Panc1 (cell line): ENCODE results near the gene BTBD9. TPM values are rescaled to one million over a fixed set of nuclear protein-coding genes. Genes with fewer than 3 reads are reported as not detected.
"Not testable (repeated sequence)": the region's sequence is repeated elsewhere in the genome, so short reads cannot be mapped to it uniquely, and the experiment has no call there.

Source experiments
- ATAC-seq: fragments of 200-7000 bp; cut with Tn5 transposase; 2 replicates; pipeline ENCODE4 v1.9.1; 2020; ENCODE audit warnings: mild to moderate bottlenecking, moderate library complexity
- BruUV-seq: library from RNA; stranded (reverse); fragments of 400-500 nt; replicated peaks from 2 replicates; lab custom pipeline; 2021; lab: Mats Ljungman, UMichigan
- CTCF ChIA-PET: fragments of 300-600 bp; sonication (Branson Sonifier 250); formaldehyde crosslinking; loops from one replicate; lab custom pipeline; 2022; ENCODE audit warnings: antibody characterized with exemption; lab: Charles Lee
- POLR2A ChIA-PET: fragments of 300-600 bp; sonication (Branson Sonifier 250); formaldehyde crosslinking; loops from one replicate; lab custom pipeline; 2022; ENCODE audit warnings: antibody characterized with exemption; lab: Charles Lee
- DNase-seq: peaks from one replicate; pipeline ENCODE4 v3.0.0-alpha.2; 2010; ENCODE audit warnings: low read depth, low spot score
- H3K27ac ChIP-seq: 2 replicates; pipeline ENCODE4 v1.5.1; 2011; ENCODE audit warnings: mild to moderate bottlenecking, low read length, inconsistent platforms
- H3K27me3 ChIP-seq: fragments of 200-500 bp; sonication (Bioruptor generic); 2 replicates; pipeline ENCODE4 v1.6.0; 2014; ENCODE audit warnings: low read length, inconsistent platforms; ENCODE audit not compliant: control insufficient read depth, insufficient read depth
- H3K36me3 ChIP-seq: fragments of 200-500 bp; sonication (Bioruptor generic); 2 replicates; pipeline ENCODE4 v1.5.1; 2014; ENCODE audit warnings: inconsistent platforms, mild to moderate bottlenecking, low read length, moderate library complexity; ENCODE audit not compliant: control insufficient read depth, insufficient read depth
- H3K4me1 ChIP-seq: 2 replicates; pipeline ENCODE4 v1.5.1; 2011; ENCODE audit warnings: inconsistent platforms, mild to moderate bottlenecking, low read length, moderate library complexity; ENCODE audit not compliant: control insufficient read depth, insufficient read depth
- H3K4me3 ChIP-seq, 2 experiments: 2 replicates each; pipeline ENCODE4 v1.5.1; 2011 to 2012; ENCODE audit warnings: low read depth in 2 of 2, low read length in 2 of 2, mild to moderate bottlenecking in 2 of 2, inconsistent platforms in 1 of 2, moderate library complexity in 1 of 2
- H3K9me3 ChIP-seq: fragments of 200-500 bp; sonication (Bioruptor generic); 2 replicates; pipeline ENCODE4 v1.5.1; 2014; ENCODE audit warnings: low read depth, mild to moderate bottlenecking, inconsistent platforms, low read length, moderate library complexity; ENCODE audit not compliant: control insufficient read depth, insufficient read depth
- POLR2AphosphoS5 ChIP-seq: IDR thresholded peaks from 2 replicates; pipeline ENCODE4 v1.6.1; 2012; ENCODE audit warnings: mild to moderate bottlenecking, low read depth, low read length, moderate library complexity
- SIN3A ChIP-seq: IDR thresholded peaks from 2 replicates; pipeline ENCODE4 v1.6.1; 2012; ENCODE audit warnings: low read depth, mild to moderate bottlenecking, low read length, moderate library complexity, borderline replicate concordance; ENCODE audit not compliant: insufficient read depth
- TCF7L2 ChIP-seq: IDR thresholded peaks from 2 replicates; pipeline ENCODE4 v1.6.1; 2011; ENCODE audit warnings: mild to moderate bottlenecking, low read depth, low read length, inconsistent platforms
- in situ Hi-C: cut with HindIII; loops from 2 replicates; pipeline ENCODE4 v1.10.0; 2016; ENCODE audit warnings: low sequenced_read_pairs, low pct_unique_long_range_greater_than_20kb
- intact Hi-C: fragments of 100-400 bp; cut with micrococcal nuclease; formaldehyde crosslinking; loops from one replicate; pipeline ENCODE4 v1.10.0; 2022; ENCODE audit not compliant: unreplicated experiment
- total RNA-seq: library from RNA; stranded (reverse); gene quantifications from one replicate; pipeline ENCODE4 v1.2.1, GENCODE V29; 2021; ENCODE audit not compliant: unreplicated experiment
- TF ChIP-seq, protein P1 (sequence below): fragments of 450-650 bp; IDR thresholded peaks from 2 replicates; pipeline ENCODE4 v1.5.1; 2017; ENCODE audit warnings: mild to moderate bottlenecking
- TF ChIP-seq, protein P2 (sequence below), 2 experiments: IDR thresholded peaks; 2 replicates each; pipeline ENCODE4 v1.6.1; 2011 to 2012; ENCODE audit warnings: low read depth in 2 of 2, control low read depth in 1 of 2, low read length in 1 of 2, mild to moderate bottlenecking in 1 of 2, moderate library complexity in 1 of 2; ENCODE audit not compliant: insufficient read depth in 1 of 2

BTBD9 gene
- total RNA-seq, 1 experiment from 2014 or later, result 12.8 TPM

DNA sequence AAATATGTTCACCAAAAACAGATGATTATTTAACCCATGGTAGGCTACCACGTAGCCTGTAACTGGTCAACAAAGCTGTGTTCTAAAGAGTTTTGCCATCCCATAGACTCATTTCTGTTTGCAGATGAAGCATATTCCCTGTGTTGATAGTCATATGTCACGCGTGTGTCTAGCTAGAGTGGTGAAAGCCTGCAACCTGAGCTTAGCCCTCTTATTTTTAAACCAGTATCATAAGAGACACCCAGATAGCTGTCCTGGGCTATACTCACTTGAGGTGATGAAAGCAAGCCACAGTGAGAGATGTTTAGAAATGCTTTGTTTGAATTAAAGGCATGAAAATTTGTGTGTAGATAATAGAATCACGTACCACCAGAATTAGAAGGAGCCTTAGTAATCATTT is 512.4 kb downstream of the BTBD9 start:
- no peaks in the 10 kb centered on the region for H3K4me1 ChIP-seq
- H3K36me3 ChIP-seq, result no peaks in the 10 kb centered on the region; the same call in 1 of the 2 replicates
- H3K27ac ChIP-seq, result no peak overlapping the region
- no peaks in the 10 kb centered on the region for H3K9me3 ChIP-seq
- in situ Hi-C loops (no loop called here), intact Hi-C loops (no loop called here)
- DNase-seq (no peak), ATAC-seq (no peak)
- no peak for TF ChIP-seq SIN3A
- TF ChIP-seq, protein P1, sequence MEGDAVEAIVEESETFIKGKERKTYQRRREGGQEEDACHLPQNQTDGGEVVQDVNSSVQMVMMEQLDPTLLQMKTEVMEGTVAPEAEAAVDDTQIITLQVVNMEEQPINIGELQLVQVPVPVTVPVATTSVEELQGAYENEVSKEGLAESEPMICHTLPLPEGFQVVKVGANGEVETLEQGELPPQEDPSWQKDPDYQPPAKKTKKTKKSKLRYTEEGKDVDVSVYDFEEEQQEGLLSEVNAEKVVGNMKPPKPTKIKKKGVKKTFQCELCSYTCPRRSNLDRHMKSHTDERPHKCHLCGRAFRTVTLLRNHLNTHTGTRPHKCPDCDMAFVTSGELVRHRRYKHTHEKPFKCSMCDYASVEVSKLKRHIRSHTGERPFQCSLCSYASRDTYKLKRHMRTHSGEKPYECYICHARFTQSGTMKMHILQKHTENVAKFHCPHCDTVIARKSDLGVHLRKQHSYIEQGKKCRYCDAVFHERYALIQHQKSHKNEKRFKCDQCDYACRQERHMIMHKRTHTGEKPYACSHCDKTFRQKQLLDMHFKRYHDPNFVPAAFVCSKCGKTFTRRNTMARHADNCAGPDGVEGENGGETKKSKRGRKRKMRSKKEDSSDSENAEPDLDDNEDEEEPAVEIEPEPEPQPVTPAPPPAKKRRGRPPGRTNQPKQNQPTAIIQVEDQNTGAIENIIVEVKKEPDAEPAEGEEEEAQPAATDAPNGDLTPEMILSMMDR, result no peak
- TF ChIP-seq TCF7L2, result no peak
- TF ChIP-seq, protein P2, sequence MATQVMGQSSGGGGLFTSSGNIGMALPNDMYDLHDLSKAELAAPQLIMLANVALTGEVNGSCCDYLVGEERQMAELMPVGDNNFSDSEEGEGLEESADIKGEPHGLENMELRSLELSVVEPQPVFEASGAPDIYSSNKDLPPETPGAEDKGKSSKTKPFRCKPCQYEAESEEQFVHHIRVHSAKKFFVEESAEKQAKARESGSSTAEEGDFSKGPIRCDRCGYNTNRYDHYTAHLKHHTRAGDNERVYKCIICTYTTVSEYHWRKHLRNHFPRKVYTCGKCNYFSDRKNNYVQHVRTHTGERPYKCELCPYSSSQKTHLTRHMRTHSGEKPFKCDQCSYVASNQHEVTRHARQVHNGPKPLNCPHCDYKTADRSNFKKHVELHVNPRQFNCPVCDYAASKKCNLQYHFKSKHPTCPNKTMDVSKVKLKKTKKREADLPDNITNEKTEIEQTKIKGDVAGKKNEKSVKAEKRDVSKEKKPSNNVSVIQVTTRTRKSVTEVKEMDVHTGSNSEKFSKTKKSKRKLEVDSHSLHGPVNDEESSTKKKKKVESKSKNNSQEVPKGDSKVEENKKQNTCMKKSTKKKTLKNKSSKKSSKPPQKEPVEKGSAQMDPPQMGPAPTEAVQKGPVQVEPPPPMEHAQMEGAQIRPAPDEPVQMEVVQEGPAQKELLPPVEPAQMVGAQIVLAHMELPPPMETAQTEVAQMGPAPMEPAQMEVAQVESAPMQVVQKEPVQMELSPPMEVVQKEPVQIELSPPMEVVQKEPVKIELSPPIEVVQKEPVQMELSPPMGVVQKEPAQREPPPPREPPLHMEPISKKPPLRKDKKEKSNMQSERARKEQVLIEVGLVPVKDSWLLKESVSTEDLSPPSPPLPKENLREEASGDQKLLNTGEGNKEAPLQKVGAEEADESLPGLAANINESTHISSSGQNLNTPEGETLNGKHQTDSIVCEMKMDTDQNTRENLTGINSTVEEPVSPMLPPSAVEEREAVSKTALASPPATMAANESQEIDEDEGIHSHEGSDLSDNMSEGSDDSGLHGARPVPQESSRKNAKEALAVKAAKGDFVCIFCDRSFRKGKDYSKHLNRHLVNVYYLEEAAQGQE (IDR thresholded peaks at IDR 0.05; ENCODE audit: insufficient read depth in 1 of 2, low read depth in 2 of 2, low read length in 1 of 2), result no peak
- TF ChIP-seq POLR2AphosphoS5, result no peak
- H3K27me3 ChIP-seq, result no peaks in the 10 kb centered on the region
- CTCF ChIA-PET, result no interaction called here
- BruUV-seq, result no TSS peak
- no peak overlapping the region for H3K4me3 ChIP-seq
- POLR2A ChIA-PET, result interaction anchor here (0.5 to 0.6 kb wide), 2 partner anchors 90 to 339 kb away, joined by 3 to 4 read pairs; no protein-coding TSS in a partner anchor

DNA sequence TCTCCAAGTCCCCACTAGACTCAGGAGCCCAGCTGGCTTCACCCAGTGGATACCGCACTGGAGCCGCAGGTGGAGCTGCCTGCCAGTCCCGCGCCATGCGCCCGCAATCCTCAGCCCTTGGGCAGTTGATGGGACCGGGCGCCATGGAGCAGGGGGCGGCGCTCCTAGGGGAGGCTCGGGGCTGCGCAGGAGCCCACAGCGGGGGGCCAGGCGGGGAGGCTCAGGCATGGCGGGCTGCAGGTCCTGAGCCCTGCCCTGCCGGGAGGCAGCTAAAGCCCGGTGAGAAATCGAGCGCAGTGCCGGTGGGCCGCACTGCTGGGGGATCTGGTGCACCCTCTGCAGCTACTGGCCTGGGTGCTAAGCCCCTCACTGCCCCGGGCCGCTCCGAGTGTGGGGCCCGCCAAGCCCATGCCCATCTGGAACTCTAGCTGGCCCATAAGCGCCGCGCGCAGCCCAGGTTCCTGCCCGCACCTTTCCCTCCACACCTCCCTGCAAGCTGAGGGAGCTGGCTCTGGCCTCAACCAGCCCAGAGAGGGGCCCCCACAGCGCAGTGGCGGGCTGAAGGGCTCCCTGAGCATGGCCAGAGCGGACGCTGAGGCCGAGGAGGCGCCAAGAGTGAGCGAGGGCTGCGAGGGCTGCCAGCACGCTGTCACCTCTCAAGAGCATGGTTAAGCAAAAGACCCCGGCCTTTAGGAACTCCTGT is 515.4 kb downstream of the BTBD9 start:
- POLR2A ChIA-PET, intact Hi-C loops, H3K4me3 ChIP-seq: not testable (repeated sequence)

DNA sequence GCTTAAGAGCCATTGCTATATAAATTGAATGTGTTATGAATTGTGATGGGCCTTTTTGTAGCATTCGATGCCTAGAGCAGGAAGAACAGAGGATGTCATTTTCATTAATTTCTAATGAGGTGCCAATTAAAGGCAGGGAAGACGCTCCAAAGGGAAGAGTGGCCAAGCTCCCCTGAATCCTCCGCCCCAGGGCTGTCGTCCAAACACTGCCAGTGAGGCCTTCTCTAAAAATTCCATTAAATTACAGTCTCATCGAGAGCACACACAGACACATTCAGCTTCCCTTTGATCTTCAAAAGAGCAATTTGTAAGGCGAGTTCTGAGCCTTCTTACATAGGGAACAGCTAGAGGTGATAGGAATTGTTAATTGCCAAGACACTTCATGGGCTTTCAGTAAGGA is 520.2 kb downstream of the BTBD9 start:
- intact Hi-C loops (no loop called here), in situ Hi-C loops (no loop called here)
- TF ChIP-seq TCF7L2 (peak; percentile 41; the same call in 1 of the 2 replicates), SIN3A (no peak)
- no peak for DNase-seq
- Histone ChIP-seq H3K4me1 (no peaks in the 10 kb centered on the region), H3K9me3 (no peaks in the 10 kb centered on the region), H3K36me3 (peaks cover 2% of the 10 kb centered on the region; the same call in 1 of the 2 replicates), H3K27me3 (no peaks in the 10 kb centered on the region), H3K27ac (no peak overlapping the region), H3K4me3 (no peak overlapping the region)
- no peak for ATAC-seq
- CTCF ChIA-PET, result no interaction called here
- POLR2A ChIA-PET, result interaction anchor here (0.6 kb wide), 1 partner anchor 130 kb away, joined by 5 read pairs; no protein-coding TSS in a partner anchor
- no TSS peak for BruUV-seq

More for the DNA sequence above, 515.4 kb downstream of the BTBD9 start:
- H3K9me3 ChIP-seq, H3K27me3 ChIP-seq, H3K4me1 ChIP-seq, in situ Hi-C loops, ATAC-seq, BruUV-seq, CTCF ChIA-PET, DNase-seq, H3K27ac ChIP-seq, H3K36me3 ChIP-seq: not testable (repeated sequence)
